SH-SY5Y (cell line): ENCODE results near the gene RCBTB2.

Experiments used
- GATA2 ChIP-seq: IDR thresholded peaks from 2 replicates; pipeline ENCODE4 v1.6.1; 2011; ENCODE audit warnings: mild to moderate bottlenecking, low read depth, low read length
- GATA3 ChIP-seq: IDR thresholded peaks from 2 replicates; pipeline ENCODE4 v1.6.1; 2011; ENCODE audit warnings: low read depth, mild to moderate bottlenecking, low read length, moderate library complexity

DNA sequence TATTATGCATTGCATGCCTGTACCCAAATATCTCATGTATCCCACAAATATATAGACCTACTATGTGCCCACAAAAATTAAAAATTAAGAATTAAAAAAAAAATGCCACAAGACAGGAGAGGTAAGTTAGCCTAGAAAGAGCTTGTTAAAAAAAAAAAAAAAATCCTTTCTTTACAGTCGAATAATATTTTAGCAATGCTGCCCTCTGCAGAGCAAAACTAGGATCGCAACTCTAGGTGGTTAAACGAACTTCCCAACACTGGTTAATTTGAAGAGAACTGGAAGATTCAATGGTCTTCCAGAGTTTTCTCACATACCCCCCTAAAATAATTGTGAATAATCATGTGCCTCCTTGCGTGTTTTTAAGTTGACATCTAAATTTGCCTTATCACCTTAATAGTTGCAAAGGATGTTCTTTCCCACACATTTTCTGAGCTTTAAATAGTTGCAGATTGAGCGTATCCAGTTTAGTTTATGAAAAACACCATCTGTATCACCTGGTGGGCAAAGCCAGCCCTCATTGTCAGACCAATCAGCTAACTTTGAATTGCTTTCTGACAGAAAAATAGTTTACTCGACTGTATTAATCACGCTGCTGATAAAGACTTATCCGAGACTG lies 47.4 kb upstream of the RCBTB2 start:
- TF ChIP-seq GATA2 (no peak), GATA3 (no peak)
